ENCODE data around the gene NBEA. TPM values are rescaled to one million over a fixed set of nuclear protein-coding genes. Genes with fewer than 3 reads are reported as not detected.

Gene NBEA
- total and polyA plus RNA-seq, 7 donors: 0.46 to 47.6 (median 38.0) TPM

- DNase-seq: no peak
- Histone ChIP-seq H3K4me3 (no peak overlapping the region), H3K27ac (no peak overlapping the region), H3K27me3 (no peaks in the 10 kb centered on the region), H3K4me1 (peaks cover 0 to 11% (median 4%) of the 10 kb centered on the region in 4 donors), H3K9me3 (no peaks in the 10 kb centered on the region), H3K36me3 (peaks cover 0 to 4% (median 0%) of the 10 kb centered on the region in 4 donors)
- TF ChIP-seq POLR2A (IDR thresholded peaks at IDR 0.05) (no peak), POLR2AphosphoS5 (IDR thresholded peaks at IDR 0.05) (no peak), EP300 (IDR thresholded peaks at IDR 0.05) (no peak)
- TF ChIP-seq, protein P1, sequence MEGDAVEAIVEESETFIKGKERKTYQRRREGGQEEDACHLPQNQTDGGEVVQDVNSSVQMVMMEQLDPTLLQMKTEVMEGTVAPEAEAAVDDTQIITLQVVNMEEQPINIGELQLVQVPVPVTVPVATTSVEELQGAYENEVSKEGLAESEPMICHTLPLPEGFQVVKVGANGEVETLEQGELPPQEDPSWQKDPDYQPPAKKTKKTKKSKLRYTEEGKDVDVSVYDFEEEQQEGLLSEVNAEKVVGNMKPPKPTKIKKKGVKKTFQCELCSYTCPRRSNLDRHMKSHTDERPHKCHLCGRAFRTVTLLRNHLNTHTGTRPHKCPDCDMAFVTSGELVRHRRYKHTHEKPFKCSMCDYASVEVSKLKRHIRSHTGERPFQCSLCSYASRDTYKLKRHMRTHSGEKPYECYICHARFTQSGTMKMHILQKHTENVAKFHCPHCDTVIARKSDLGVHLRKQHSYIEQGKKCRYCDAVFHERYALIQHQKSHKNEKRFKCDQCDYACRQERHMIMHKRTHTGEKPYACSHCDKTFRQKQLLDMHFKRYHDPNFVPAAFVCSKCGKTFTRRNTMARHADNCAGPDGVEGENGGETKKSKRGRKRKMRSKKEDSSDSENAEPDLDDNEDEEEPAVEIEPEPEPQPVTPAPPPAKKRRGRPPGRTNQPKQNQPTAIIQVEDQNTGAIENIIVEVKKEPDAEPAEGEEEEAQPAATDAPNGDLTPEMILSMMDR (IDR thresholded peaks at IDR 0.05): peak; percentile 53 to 71 (median 64)
- intact Hi-C loops (cut with DNase I): loop anchor here (5.0 to 10.0 kb wide), 2 partner anchors 1090 to 1367 kb away; no protein-coding TSS in a partner anchor
Observed at GRCh38 chr13:35164324-35164932, 222.4 kb downstream of the NBEA start.

DNA sequence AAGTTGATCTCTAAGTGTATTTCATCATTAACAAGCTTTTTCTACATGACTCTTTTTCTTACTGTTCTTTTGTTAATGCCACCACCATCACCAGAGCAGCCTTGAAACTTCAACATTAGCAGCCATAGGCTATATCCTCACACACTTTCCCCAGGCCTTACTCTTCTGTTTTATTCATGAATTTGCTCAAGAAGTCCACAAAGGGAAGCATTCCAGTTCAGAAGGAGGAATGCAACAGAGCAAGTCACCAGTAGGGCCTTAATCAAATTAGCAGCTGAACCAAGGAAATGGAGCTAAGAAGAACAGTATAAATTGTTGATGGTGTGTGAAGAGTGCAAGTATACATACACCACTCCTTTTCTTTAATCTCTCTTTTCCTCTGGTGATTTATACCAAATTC lies 223.1 kb downstream of the NBEA start:
- H3K4me3 ChIP-seq: no peak overlapping the region
- TF ChIP-seq EP300 (IDR thresholded peaks at IDR 0.05) (no peak), POLR2AphosphoS5 (IDR thresholded peaks at IDR 0.05) (no peak), POLR2A (IDR thresholded peaks at IDR 0.05) (no peak)
- TF ChIP-seq, protein P1 (IDR thresholded peaks at IDR 0.05): no peak
- H3K9me3 ChIP-seq: no peaks in the 10 kb centered on the region
- no peak for DNase-seq
- H3K36me3 ChIP-seq: no peaks in the 10 kb centered on the region
- intact Hi-C loops (cut with DNase I): loop anchor here (10.0 kb wide), 1 partner anchor 1090 kb away; no protein-coding TSS in a partner anchor
- no peak overlapping the region for H3K27ac ChIP-seq
- peaks cover 0 to 10% (median 4%) of the 10 kb centered on the region in 4 donors for H3K4me1 ChIP-seq
- H3K27me3 ChIP-seq: no peaks in the 10 kb centered on the region

- no peak for DNase-seq
- H3K27me3 ChIP-seq: no peaks in the 10 kb centered on the region
- 85 to 92% methylated on average over 2 of the region's 2 CpGs for WGBS, 2 donors
- peaks cover 0 to 28% (median 14%) of the 10 kb centered on the region in 4 donors for H3K4me1 ChIP-seq
- H3K9me3 ChIP-seq: no peaks in the 10 kb centered on the region
- intact Hi-C loops (cut with DNase I): no loop called here
- H3K4me3 ChIP-seq: no peak overlapping the region
- no peak for TF ChIP-seq POLR2AphosphoS5 (IDR thresholded peaks at IDR 0.05)
- TF ChIP-seq POLR2A (IDR thresholded peaks at IDR 0.05): no peak
- TF ChIP-seq EP300 (IDR thresholded peaks at IDR 0.05): no peak
- TF ChIP-seq, protein P1 (IDR thresholded peaks at IDR 0.05): no peak
- peaks cover 0 to 21% (median 0%) of the 10 kb centered on the region in 4 donors for H3K36me3 ChIP-seq
- H3K27ac ChIP-seq: peak overlapping the region in 1 of 4 donors; percentile 21
Observed at GRCh38 chr13:35179494-35179893, 237.4 kb downstream of the NBEA start.

DNA sequence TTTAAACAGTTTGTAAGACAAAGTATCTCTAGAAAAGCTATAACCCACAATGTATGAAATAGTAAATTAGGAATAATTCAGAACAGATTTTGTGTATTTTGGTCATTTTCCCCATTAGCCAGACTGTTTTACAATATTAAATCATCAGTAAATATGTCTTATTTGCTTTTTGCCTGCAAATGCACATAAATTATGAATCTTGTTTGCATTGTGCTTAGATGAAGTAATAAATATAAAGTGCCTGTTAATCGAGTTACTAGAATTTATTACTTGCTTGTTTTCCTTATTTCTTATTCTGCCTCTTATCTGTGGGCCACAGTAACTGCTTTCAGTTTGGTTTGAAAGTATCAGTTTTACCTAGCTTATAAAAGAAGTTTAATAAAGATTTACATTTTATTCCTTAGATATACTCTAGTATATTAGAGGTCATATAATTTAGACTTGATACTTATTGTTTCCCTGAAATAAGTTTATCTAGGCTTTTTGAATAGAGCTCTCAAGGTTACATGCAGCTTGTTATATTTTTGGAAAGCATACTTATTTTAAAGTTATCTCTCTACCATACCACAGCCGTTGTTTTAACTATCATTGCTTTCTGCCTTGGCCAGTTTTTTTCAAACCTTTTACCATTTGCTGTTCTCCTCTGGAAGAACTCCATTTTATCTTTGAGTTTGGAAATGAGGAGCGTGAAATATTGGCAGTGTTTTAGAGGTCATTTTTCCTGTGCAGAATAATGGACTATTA lies 238.0 kb downstream of the NBEA start:
- 71 to 77% methylated on average over 3 of the region's 3 CpGs for WGBS, 2 donors
- no peak for DNase-seq
- TF ChIP-seq EP300 (IDR thresholded peaks at IDR 0.05) (no peak), POLR2AphosphoS5 (IDR thresholded peaks at IDR 0.05) (no peak), POLR2A (IDR thresholded peaks at IDR 0.05) (no peak)
- TF ChIP-seq, protein P1 (IDR thresholded peaks at IDR 0.05): no peak
- Histone ChIP-seq H3K4me3 (no peak overlapping the region), H3K27ac (peak overlapping the region in 1 of 4 donors; percentile 21), H3K27me3 (no peaks in the 10 kb centered on the region), H3K36me3 (peaks cover 0 to 26% (median 0%) of the 10 kb centered on the region in 4 donors), H3K4me1 (peaks cover 0 to 28% (median 14%) of the 10 kb centered on the region in 4 donors), H3K9me3 (no peaks in the 10 kb centered on the region)
- intact Hi-C loops (cut with DNase I): no loop called here

Data from sigmoid colon (tissue), 7 donors.